ENCODE measurements around the gene ZNRD2. TPM values are rescaled to one million over a fixed set of nuclear protein-coding genes. Genes with fewer than 3 reads are reported as not detected.

ZNRD2 gene
- polyA plus RNA-seq, 4 donors = 27.7 to 49.2 (median 35.0) TPM

DNA sequence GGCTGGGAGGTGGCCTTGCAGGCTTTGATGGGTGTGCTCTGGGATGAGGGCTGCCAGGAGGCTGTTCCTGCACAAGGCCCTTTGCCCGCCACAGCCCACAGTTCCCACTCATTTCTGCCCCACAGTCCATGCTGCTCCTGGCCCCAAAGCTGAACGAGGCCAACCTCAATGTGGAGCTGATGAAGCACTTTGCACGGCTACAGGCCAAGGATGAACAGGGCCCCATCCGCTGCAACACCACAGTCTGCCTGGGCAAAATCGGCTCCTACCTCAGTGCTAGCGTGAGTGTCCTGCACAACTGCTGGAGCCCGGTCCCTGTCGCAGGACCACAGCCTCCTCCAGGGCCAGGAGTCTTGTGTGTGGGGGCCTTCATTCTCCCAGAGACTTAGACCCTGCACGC lies 35.2 kb upstream of the ZNRD2 start:
- H3K9me3 ChIP-seq (ENCODE audit: control insufficient read depth in 2 of 2, insufficient read depth in 1 of 2, low read depth in 1 of 2, low read length in 1 of 2) = no peaks in the 10 kb centered on the region
- no peak overlapping the region for H3K27ac ChIP-seq (ENCODE audit: low read depth in 1 of 3, low read length in 2 of 3)
- H3K27me3 ChIP-seq (ENCODE audit: control insufficient read depth in 3 of 3, insufficient read depth in 3 of 3, low read length in 3 of 3) = no peaks in the 10 kb centered on the region
- H3K4me3 ChIP-seq (ENCODE audit: low read depth in 1 of 3, low read length in 3 of 3) = no peak overlapping the region
- FAIRE-seq = no peak
- H3K36me3 ChIP-seq (ENCODE audit: control insufficient read depth in 3 of 3, insufficient read depth in 2 of 3, low read depth in 1 of 3, low read length in 3 of 3) = peaks cover 10 to 87% (median 11%) of the 10 kb centered on the region in 3 donors
- DNase-seq = no peak
- 88 to 91% (median 90%) methylated on average over 9 of the region's 9 CpGs for WGBS, 3 donors
- peaks cover 0 to 10% (median 0%) of the 10 kb centered on the region in 3 donors for H3K4me1 ChIP-seq (ENCODE audit: control insufficient read depth in 3 of 3, insufficient read depth in 2 of 3, low read depth in 1 of 3, low read length in 2 of 3)

DNA sequence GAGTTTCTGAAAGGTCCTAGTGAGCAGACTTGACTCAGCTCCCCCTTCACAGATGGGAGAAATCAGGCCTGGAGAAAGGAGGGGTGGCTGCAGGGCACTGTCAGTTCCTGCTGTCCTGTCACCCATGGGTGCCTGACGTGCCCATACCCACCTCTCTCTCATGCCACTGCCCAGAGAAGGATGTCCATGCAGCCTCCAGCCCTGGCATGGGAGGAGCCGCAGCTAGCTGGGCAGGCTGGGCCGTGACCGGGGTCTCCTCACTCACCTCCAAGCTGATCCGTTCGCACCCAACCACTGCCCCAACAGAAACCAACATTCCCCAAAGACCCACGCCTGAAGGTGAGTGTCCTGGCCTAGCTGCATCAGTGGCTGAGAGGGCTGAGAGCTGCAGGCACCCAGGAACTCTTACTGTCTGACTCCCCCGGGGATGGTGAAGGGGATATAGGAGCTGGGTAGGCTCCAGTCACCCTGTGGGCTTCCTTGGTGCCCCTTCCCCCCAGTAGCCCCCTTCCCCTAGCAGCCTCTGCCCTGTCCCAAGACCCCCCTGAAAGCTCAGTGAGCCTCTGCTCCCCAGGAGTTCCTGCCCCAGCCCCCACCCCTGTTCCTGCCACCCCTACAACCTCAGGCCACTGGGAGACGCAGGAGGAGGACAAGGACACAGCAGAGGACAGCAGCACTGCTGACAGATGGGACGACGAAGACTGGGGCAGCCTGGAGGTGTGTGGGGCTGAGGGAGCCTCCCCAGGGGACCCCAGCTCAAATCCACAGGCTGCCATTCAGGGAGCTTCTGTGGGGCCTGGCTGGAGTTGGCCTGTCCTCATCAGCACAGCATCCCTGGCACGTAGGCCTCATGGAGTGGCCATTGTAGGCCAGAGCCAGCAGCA lies 33.6 kb upstream of the ZNRD2 start:
- FAIRE-seq (no peak), DNase-seq (no peak)
- H3K4me1 ChIP-seq (ENCODE audit: control insufficient read depth in 3 of 3, insufficient read depth in 2 of 3, low read depth in 1 of 3, low read length in 2 of 3) = peaks cover 0 to 22% (median 0%) of the 10 kb centered on the region in 3 donors
- peaks cover under 1 to 78% (median 11%) of the 10 kb centered on the region in 3 donors for H3K36me3 ChIP-seq (ENCODE audit: control insufficient read depth in 3 of 3, insufficient read depth in 2 of 3, low read depth in 1 of 3, low read length in 3 of 3)
- H3K4me3 ChIP-seq (ENCODE audit: low read depth in 1 of 3, low read length in 3 of 3) = no peak overlapping the region
- H3K27ac ChIP-seq (ENCODE audit: low read depth in 1 of 3, low read length in 2 of 3) = no peak overlapping the region
- H3K27me3 ChIP-seq (ENCODE audit: control insufficient read depth in 3 of 3, insufficient read depth in 3 of 3, low read length in 3 of 3) = no peaks in the 10 kb centered on the region
- 84 to 86% (median 84%) methylated on average over 11 to 12 of the region's 12 CpGs for WGBS, 3 donors
- H3K9me3 ChIP-seq (ENCODE audit: control insufficient read depth in 2 of 2, insufficient read depth in 1 of 2, low read depth in 1 of 2, low read length in 1 of 2) = no peaks in the 10 kb centered on the region

DNA sequence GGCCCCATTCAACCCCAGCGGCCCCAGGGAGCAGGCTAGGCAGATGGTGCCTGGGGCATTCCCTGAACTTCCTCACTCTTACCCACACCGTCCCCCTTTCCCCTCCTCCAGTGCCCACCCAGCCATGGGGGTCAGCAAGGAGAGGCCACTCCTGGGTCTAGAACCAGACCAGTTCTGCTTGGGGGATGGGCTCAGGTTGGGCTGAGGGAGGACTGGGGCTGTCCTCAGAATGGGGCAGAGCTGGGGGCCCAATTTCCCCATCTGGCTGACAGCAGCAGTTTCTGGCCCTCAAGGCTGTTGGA lies 33.0 kb upstream of the ZNRD2 start:
- H3K27ac ChIP-seq (ENCODE audit: low read depth in 1 of 3, low read length in 2 of 3) = no peak overlapping the region
- no peak for DNase-seq
- H3K9me3 ChIP-seq (ENCODE audit: control insufficient read depth in 2 of 2, insufficient read depth in 1 of 2, low read depth in 1 of 2, low read length in 1 of 2) = no peaks in the 10 kb centered on the region
- WGBS, 3 donors = 75 to 94% (median 79%) methylated on average over 2 of the region's 2 CpGs
- no peak for FAIRE-seq
- H3K36me3 ChIP-seq (ENCODE audit: control insufficient read depth in 3 of 3, insufficient read depth in 2 of 3, low read depth in 1 of 3, low read length in 3 of 3) = peaks cover 0 to 78% (median 11%) of the 10 kb centered on the region in 3 donors
- H3K4me3 ChIP-seq (ENCODE audit: low read depth in 1 of 3, low read length in 3 of 3) = no peak overlapping the region
- H3K4me1 ChIP-seq (ENCODE audit: control insufficient read depth in 3 of 3, insufficient read depth in 2 of 3, low read depth in 1 of 3, low read length in 2 of 3) = peaks cover 0 to 28% (median 0%) of the 10 kb centered on the region in 3 donors
- no peaks in the 10 kb centered on the region for H3K27me3 ChIP-seq (ENCODE audit: control insufficient read depth in 3 of 3, insufficient read depth in 3 of 3, low read length in 3 of 3)

DNA sequence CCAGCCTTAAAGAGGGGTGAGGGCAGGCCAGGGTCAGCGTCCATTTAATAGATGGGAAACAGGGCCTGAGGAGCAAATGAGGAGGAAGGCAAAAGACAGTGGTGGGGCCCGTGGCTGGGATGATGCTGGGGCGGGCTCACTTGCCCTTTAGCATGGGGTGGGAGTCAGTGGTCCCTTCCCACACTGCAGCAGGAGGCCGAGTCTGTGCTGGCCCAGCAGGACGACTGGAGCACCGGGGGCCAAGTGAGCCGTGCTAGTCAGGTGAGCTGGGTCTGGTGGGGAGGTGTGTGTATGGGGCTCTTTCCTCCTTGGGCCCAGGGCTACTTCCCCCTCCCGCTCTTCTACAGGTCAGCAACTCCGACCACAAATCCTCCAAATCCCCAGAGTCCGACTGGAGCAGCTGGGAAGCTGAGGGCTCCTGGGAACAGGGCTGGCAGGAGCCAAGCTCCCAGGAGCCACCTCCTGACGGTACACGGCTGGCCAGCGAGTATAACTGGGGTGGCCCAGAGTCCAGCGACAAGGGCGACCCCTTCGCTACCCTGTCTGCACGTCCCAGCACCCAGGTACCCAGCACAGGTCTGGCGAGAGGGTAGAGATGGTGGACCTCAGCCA lies 32.6 kb upstream of the ZNRD2 start:
- Histone ChIP-seq H3K27me3 (ENCODE audit: control insufficient read depth in 3 of 3, insufficient read depth in 3 of 3, low read length in 3 of 3) (no peaks in the 10 kb centered on the region), H3K36me3 (ENCODE audit: control insufficient read depth in 3 of 3, insufficient read depth in 2 of 3, low read depth in 1 of 3, low read length in 3 of 3) (peaks cover 0 to 76% (median 9%) of the 10 kb centered on the region in 3 donors), H3K4me3 (ENCODE audit: low read depth in 1 of 3, low read length in 3 of 3) (no peak overlapping the region), H3K9me3 (ENCODE audit: control insufficient read depth in 2 of 2, insufficient read depth in 1 of 2, low read depth in 1 of 2, low read length in 1 of 2) (no peaks in the 10 kb centered on the region), H3K27ac (ENCODE audit: low read depth in 1 of 3, low read length in 2 of 3) (no peak overlapping the region), H3K4me1 (ENCODE audit: control insufficient read depth in 3 of 3, insufficient read depth in 2 of 3, low read depth in 1 of 3, low read length in 2 of 3) (peaks cover 0 to 28% (median 0%) of the 10 kb centered on the region in 3 donors)
- 83 to 86% (median 85%) methylated on average over 17 to 18 of the region's 18 CpGs for WGBS, 3 donors
- FAIRE-seq = no peak
- no peak for DNase-seq

DNA sequence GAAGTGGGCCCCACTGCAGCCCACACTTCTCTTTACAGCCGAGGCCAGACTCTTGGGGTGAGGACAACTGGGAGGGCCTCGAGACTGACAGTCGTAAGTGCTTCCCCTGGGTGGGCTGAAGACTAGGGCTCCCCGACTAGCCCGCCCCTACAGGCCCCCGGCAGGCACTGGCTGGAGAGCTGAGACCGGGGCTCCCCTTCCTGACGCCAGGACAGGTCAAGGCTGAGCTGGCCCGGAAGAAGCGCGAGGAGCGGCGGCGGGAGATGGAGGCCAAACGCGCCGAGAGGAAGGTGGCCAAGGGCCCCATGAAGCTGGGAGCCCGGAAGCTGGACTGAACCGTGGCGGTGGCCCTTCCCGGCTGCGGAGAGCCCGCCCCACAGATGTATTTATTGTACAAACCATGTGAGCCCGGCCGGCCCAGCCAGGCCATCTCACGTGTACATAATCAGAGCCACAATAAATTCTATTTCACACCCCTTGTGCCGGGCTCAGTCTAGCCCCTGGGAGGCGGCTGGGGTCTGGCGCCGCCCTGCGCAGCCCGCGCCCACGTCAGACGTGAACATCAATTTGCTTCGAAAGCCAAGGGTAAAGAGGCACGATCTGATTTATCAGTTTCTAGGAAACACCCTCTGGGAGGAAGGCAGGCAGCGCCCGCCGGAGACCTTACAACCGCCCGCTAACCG lies 31.9 kb upstream of the ZNRD2 start:
- FAIRE-seq (no peak), DNase-seq (no peak)
- Histone ChIP-seq H3K27me3 (ENCODE audit: control insufficient read depth in 3 of 3, insufficient read depth in 3 of 3, low read length in 3 of 3) (no peaks in the 10 kb centered on the region), H3K4me3 (ENCODE audit: low read depth in 1 of 3, low read length in 3 of 3) (no peak overlapping the region), H3K9me3 (ENCODE audit: control insufficient read depth in 2 of 2, insufficient read depth in 1 of 2, low read depth in 1 of 2, low read length in 1 of 2) (no peaks in the 10 kb centered on the region), H3K36me3 (ENCODE audit: control insufficient read depth in 3 of 3, insufficient read depth in 2 of 3, low read depth in 1 of 3, low read length in 3 of 3) (peaks cover 0 to 76% (median 9%) of the 10 kb centered on the region in 3 donors), H3K27ac (ENCODE audit: low read depth in 1 of 3, low read length in 2 of 3) (no peak overlapping the region), H3K4me1 (ENCODE audit: control insufficient read depth in 3 of 3, insufficient read depth in 2 of 3, low read depth in 1 of 3, low read length in 2 of 3) (peaks cover 0 to 28% (median 0%) of the 10 kb centered on the region in 3 donors)
- WGBS, 3 donors = 88 to 94% (median 92%) methylated on average over 43 of the region's 43 CpGs

DNA sequence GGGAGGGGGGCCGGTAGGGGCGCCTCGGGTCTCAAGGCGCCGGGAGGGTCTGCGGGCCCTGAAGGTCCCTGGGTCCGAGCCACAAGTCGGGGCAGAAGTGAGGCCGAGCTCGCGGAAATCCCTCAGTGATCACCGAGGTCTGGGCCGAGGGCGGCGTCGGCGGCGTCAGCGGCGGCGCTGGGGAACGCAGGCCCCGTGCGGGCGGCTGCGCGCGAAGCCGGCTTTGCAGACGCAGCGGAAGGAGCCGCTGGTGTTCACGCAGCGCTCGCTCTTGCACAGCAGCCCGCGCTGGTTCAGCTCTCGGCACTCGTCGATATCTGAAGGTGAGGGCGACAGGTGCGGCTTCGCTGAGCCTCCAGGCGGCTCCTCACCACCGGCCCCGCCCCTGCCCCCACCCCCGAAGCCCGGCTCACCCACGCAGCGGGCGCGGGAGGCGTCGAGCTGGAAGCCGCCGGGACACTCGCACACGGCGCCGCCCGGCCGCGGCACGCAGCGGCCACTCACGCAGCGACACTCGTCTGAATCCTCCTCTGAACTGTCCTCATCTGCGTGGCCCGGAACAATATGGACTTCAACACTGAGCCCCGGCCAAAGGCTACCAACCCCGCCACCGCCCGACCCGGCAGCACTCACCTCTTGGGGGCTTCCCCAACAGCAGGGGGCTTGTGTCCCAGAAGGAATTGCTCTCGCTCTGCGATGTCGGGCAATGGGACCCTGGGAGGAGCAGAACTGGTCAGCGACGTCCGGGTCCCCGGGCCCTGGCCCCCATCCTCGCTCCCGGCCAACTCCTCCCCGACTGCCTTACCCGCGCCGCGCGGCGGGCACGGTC lies 31.1 kb upstream of the ZNRD2 start:
- no peak for FAIRE-seq
- H3K36me3 ChIP-seq (ENCODE audit: control insufficient read depth in 3 of 3, insufficient read depth in 2 of 3, low read depth in 1 of 3, low read length in 3 of 3) = peaks cover 0 to 80% (median 9%) of the 10 kb centered on the region in 3 donors
- H3K4me1 ChIP-seq (ENCODE audit: control insufficient read depth in 3 of 3, insufficient read depth in 2 of 3, low read depth in 1 of 3, low read length in 2 of 3) = peaks cover 0 to 28% (median 0%) of the 10 kb centered on the region in 3 donors
- no peaks in the 10 kb centered on the region for H3K27me3 ChIP-seq (ENCODE audit: control insufficient read depth in 3 of 3, insufficient read depth in 3 of 3, low read length in 3 of 3)
- 85 to 86% (median 86%) methylated on average over 67 to 92 of the region's 92 CpGs for WGBS, 3 donors
- H3K27ac ChIP-seq (ENCODE audit: low read depth in 1 of 3, low read length in 2 of 3) = peak overlapping the region in 2 of 3 donors; percentile 83 to 91
- peak overlapping the region in 1 of 3 donors; percentile 53 for H3K4me3 ChIP-seq (ENCODE audit: low read depth in 1 of 3, low read length in 3 of 3)
- no peak for DNase-seq
- H3K9me3 ChIP-seq (ENCODE audit: control insufficient read depth in 2 of 2, insufficient read depth in 1 of 2, low read depth in 1 of 2, low read length in 1 of 2) = no peaks in the 10 kb centered on the region

DNA sequence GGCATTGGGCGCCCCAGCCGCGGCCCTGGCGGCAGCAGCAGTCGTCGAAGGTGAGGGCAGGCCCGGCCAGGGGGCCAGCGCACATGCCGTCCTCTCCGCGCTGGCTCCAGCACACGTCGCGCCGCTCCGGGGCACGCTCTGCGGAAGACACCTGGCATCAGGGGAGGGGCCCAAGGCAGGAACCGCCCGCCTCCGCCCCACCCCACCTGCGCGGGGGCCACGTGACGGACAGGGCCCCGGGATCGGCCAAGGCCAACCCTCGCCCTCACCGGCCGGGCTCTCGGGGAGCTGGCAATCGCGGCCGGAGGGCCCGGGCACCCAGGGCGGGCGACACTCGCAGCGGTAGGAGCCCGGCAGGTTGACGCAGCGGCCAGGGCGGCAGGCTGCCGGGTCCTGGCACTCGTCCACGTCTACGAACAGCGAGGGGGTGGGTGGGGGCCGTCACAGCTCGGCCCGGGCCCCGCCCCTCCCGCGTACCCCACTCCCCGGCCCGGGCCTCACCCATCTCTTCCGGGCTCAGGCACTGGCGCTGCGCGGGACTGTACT lies 30.5 kb upstream of the ZNRD2 start:
- Histone ChIP-seq H3K27ac (ENCODE audit: low read depth in 1 of 3, low read length in 2 of 3) (peak overlapping the region; percentile 83 to 91 (median 89)), H3K27me3 (ENCODE audit: control insufficient read depth in 3 of 3, insufficient read depth in 3 of 3, low read length in 3 of 3) (no peaks in the 10 kb centered on the region), H3K4me3 (ENCODE audit: low read depth in 1 of 3, low read length in 3 of 3) (peak overlapping the region; percentile 34 to 69 (median 53)), H3K9me3 (ENCODE audit: control insufficient read depth in 2 of 2, insufficient read depth in 1 of 2, low read depth in 1 of 2, low read length in 1 of 2) (no peaks in the 10 kb centered on the region), H3K36me3 (ENCODE audit: control insufficient read depth in 3 of 3, insufficient read depth in 2 of 3, low read depth in 1 of 3, low read length in 3 of 3) (peaks cover 0 to 80% (median 10%) of the 10 kb centered on the region in 3 donors), H3K4me1 (ENCODE audit: control insufficient read depth in 3 of 3, insufficient read depth in 2 of 3, low read depth in 1 of 3, low read length in 2 of 3) (peaks cover 0 to 28% (median 0%) of the 10 kb centered on the region in 3 donors)
- 2 to 14% (median 8%) methylated on average over 38 to 60 of the region's 60 CpGs for WGBS, 3 donors
- DNase-seq = peak; percentile 83 to 86
- no peak for FAIRE-seq

Data from small intestine (tissue), 7 donors.